Natural killer cell (primary cell): ENCODE results near the gene ECE1. TPM values are rescaled to one million over a fixed set of nuclear protein-coding genes. Genes with fewer than 3 reads are reported as not detected.
A peak's percentile ranks its signal among the peaks of the same experiment; 100 is the strongest.

ENCODE experiments used
- ATAC-seq, 3 donors: fragments of 150-1000 bp in 2 of 3; fragments of 200-7000 bp in 1 of 3; cut with Tn5 transposase; 1 replicate in 1 of 3; 2 replicates in 2 of 3; pipeline ENCODE4 v1.10.0; 2021; ENCODE audit warnings: mild to moderate bottlenecking in 2 of 3, moderate library complexity in 2 of 3
- DNase-seq, 2 donors: peaks; one replicate each; pipeline versions ENCODE4 v3.0.0 to v3.0.0-alpha.2; 2013 to 2021; ENCODE audit warnings: mixed read lengths in 1 of 2
- H3K27ac ChIP-seq: one replicate; pipeline ENCODE4 v1.5.1; 2013; ENCODE audit warnings: mild to moderate bottlenecking, low read length
- H3K27me3 ChIP-seq: one replicate; pipeline ENCODE4 v1.6.1; 2013; ENCODE audit warnings: low read length; ENCODE audit not compliant: control insufficient read depth, insufficient read depth
- H3K36me3 ChIP-seq: one replicate; pipeline ENCODE4 v1.6.1; 2013; ENCODE audit warnings: low read length; ENCODE audit not compliant: control insufficient read depth, insufficient read depth
- H3K4me1 ChIP-seq: one replicate; pipeline ENCODE4 v1.6.1; 2013; ENCODE audit warnings: low read length; ENCODE audit not compliant: control insufficient read depth, insufficient read depth
- H3K4me3 ChIP-seq: one replicate; pipeline ENCODE4 v1.5.1; 2013; ENCODE audit warnings: low read length
- H3K9me3 ChIP-seq: one replicate; pipeline ENCODE4 v1.6.1; 2013; ENCODE audit warnings: low read length; ENCODE audit not compliant: control insufficient read depth, insufficient read depth
- H3K27ac Mint-ChIP-seq, 2 donors: one replicate each; pipeline ENCODE4 v1.8.0; 2022; ENCODE audit warnings: mild to moderate bottlenecking in 2 of 2, mixed read lengths in 2 of 2, moderate library complexity in 1 of 2
- H3K27me3 Mint-ChIP-seq, 2 donors: one replicate each; pipeline ENCODE4 v1.8.0; 2022; ENCODE audit warnings: low read depth in 2 of 2, mixed read lengths in 2 of 2
- H3K36me3 Mint-ChIP-seq: one replicate; pipeline ENCODE4 v1.8.0; 2022; ENCODE audit warnings: mixed read lengths
- H3K4me1 Mint-ChIP-seq, 2 donors: one replicate each; pipeline ENCODE4 v1.8.0; 2022; ENCODE audit warnings: mixed read lengths in 2 of 2
- H3K4me3 Mint-ChIP-seq: one replicate; pipeline ENCODE4 v1.8.0; 2022; ENCODE audit warnings: mild to moderate bottlenecking, moderate library complexity, mixed read lengths
- H3K9me3 Mint-ChIP-seq, 2 donors: one replicate each; pipeline ENCODE4 v1.8.0; 2022; ENCODE audit warnings: mixed read lengths in 2 of 2
- WGBS: methylation state at CpG from one replicate; pipeline ENCODE4 v1.1.7; 2013; ENCODE audit warnings: missing lambda C conversion rate; ENCODE audit not compliant: insufficient coverage; 5-methylcytosine and 5-hydroxymethylcytosine counted together
- intact Hi-C: fragments of 100-400 bp; cut with micrococcal nuclease; formaldehyde crosslinking; loops from one replicate; pipeline ENCODE4 v1.14.2; 2022
- total RNA-seq, 4 donors: library from RNA; stranded (reverse); fragments of 120-200 nt in 1 of 4; gene quantifications; one replicate each; pipeline versions ENCODE4 v1.2.3 to v1.2.4, GENCODE V29; 2013 to 2022
- TF ChIP-seq, protein P1 (sequence below): fragments of 200-600 bp; IDR thresholded peaks from one replicate; pipeline ENCODE4 v1.8.0; 2022; ENCODE audit warnings: antibody characterized with exemption

Gene ECE1
- total RNA-seq, 3 donors from 2014 or later (not counting 1 experiment from before 2014, with no cell fraction given), result 47.2 to 70.1 (median 50.7) TPM

DNA sequence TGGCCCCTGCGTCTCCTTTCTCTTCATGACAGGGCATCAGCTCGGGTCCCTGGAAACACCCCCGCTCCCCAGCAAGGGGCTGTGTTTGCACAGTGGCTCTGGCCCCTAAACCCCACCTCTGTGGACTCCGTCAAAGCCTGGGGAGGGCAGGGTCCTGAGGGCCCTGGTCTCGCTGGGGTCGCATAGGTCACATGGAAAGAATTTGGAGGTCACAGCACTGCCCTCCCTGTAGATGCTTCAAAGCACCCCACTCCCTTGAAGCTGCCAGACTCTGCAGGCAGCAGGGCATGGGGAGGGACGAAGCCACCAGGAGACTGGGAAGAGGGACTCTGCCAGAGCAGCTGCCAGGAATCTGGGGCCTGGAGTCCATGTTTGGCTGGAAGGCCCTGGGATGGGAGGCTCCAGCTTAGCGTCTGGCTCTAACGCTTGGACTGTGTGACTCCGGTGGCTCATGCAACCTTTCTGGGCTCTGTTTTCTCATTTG is 36.6 kb upstream of the ECE1 start:
- peak overlapping the region in 1 of 2 donors; percentile 64 for H3K27ac Mint-ChIP-seq
- H3K9me3 Mint-ChIP-seq, result no peaks in the 10 kb centered on the region

GRCh38 chr1:21325731-21326387 is 35.6 kb upstream of the ECE1 start:
- peak overlapping the region; percentile 46 for H3K27ac ChIP-seq
- H3K4me1 ChIP-seq, result peaks cover 51% of the 10 kb centered on the region

More for the DNA sequence above, 36.6 kb upstream of the ECE1 start:
- no peak overlapping the region for H3K27ac ChIP-seq
- 97% methylated on average over 10 of the region's 10 CpGs for WGBS
- no peak overlapping the region for H3K4me3 ChIP-seq
- Mint-ChIP-seq H3K4me3 (no peak overlapping the region), H3K27me3 (no peaks in the 10 kb centered on the region), H3K36me3 (no peaks in the 10 kb centered on the region), H3K4me1 (peaks cover 44 to 79% of the 10 kb centered on the region in 2 donors)
- no peaks in the 10 kb centered on the region for H3K36me3 ChIP-seq
- TF ChIP-seq, protein P1, sequence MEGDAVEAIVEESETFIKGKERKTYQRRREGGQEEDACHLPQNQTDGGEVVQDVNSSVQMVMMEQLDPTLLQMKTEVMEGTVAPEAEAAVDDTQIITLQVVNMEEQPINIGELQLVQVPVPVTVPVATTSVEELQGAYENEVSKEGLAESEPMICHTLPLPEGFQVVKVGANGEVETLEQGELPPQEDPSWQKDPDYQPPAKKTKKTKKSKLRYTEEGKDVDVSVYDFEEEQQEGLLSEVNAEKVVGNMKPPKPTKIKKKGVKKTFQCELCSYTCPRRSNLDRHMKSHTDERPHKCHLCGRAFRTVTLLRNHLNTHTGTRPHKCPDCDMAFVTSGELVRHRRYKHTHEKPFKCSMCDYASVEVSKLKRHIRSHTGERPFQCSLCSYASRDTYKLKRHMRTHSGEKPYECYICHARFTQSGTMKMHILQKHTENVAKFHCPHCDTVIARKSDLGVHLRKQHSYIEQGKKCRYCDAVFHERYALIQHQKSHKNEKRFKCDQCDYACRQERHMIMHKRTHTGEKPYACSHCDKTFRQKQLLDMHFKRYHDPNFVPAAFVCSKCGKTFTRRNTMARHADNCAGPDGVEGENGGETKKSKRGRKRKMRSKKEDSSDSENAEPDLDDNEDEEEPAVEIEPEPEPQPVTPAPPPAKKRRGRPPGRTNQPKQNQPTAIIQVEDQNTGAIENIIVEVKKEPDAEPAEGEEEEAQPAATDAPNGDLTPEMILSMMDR, result no peak
- peaks cover 50% of the 10 kb centered on the region for H3K4me1 ChIP-seq
- DNase-seq (no peak), ATAC-seq (no peak)
- H3K27me3 ChIP-seq, result no peaks in the 10 kb centered on the region
- intact Hi-C loops, result no loop called here
- H3K9me3 ChIP-seq, result no peaks in the 10 kb centered on the region

GRCh38 chr1:21325231-21325718 is 35.0 kb upstream of the ECE1 start:
- H3K9me3 ChIP-seq, result no peaks in the 10 kb centered on the region
- peak overlapping the region; percentile 74 to 88 for H3K27ac Mint-ChIP-seq
- H3K4me3 Mint-ChIP-seq, result peak overlapping the region; percentile 67
- TF ChIP-seq, protein P1, result no peak
- H3K36me3 Mint-ChIP-seq, result no peaks in the 10 kb centered on the region
- no peaks in the 10 kb centered on the region for H3K27me3 ChIP-seq
- peak in 1 of 2 donors; percentile 44 for DNase-seq
- no peak overlapping the region for H3K4me3 ChIP-seq
- no peaks in the 10 kb centered on the region for H3K9me3 Mint-ChIP-seq
- WGBS, result 34% methylated on average over 7 of the region's 7 CpGs
- peaks cover 36 to 74% of the 10 kb centered on the region in 2 donors for H3K4me1 Mint-ChIP-seq
- peak overlapping the region; percentile 46 for H3K27ac ChIP-seq
- peaks cover 51% of the 10 kb centered on the region for H3K4me1 ChIP-seq
- H3K27me3 Mint-ChIP-seq, result no peaks in the 10 kb centered on the region
- ATAC-seq, result peak in 2 of 3 donors; percentile 11 to 46
- intact Hi-C loops, result no loop called here
- no peaks in the 10 kb centered on the region for H3K36me3 ChIP-seq

More at GRCh38 chr1:21325731-21326387, 35.6 kb upstream of the ECE1 start:
- Histone ChIP-seq H3K27me3 (no peaks in the 10 kb centered on the region), H3K36me3 (no peaks in the 10 kb centered on the region), H3K9me3 (no peaks in the 10 kb centered on the region), H3K4me3 (no peak overlapping the region)
- H3K36me3 Mint-ChIP-seq, result no peaks in the 10 kb centered on the region
- TF ChIP-seq, protein P1, result no peak
- ATAC-seq (no peak), DNase-seq (no peak)
- H3K27me3 Mint-ChIP-seq, result no peaks in the 10 kb centered on the region
- H3K9me3 Mint-ChIP-seq, result no peaks in the 10 kb centered on the region
- intact Hi-C loops, result no loop called here
- H3K4me3 Mint-ChIP-seq, result no peak overlapping the region
- peaks cover 42 to 75% of the 10 kb centered on the region in 2 donors for H3K4me1 Mint-ChIP-seq
- H3K27ac Mint-ChIP-seq, result peak overlapping the region; percentile 74 to 88
- 93% methylated on average over 19 of the region's 19 CpGs for WGBS
